ENCODE results near the gene SULT4A1.
"Not testable (repeated sequence)": the region's sequence is repeated elsewhere in the genome, so short reads cannot be mapped to it uniquely, and the experiment has no call there.

The SULT4A1 gene

GRCh38 chr22:43887391-43887790, 25.1 kb upstream of the SULT4A1 start:
- DNase-seq (ENCODE audit: low read depth, low spot score): no peak

GRCh38 chr22:43886231-43886630, 23.9 kb upstream of the SULT4A1 start:
- no peak for DNase-seq (ENCODE audit: low read depth, low spot score)

- DNase-seq (ENCODE audit: low read depth, low spot score): no peak
Observed at GRCh38 chr22:43885786-43886185, 23.5 kb upstream of the SULT4A1 start.

GRCh38 chr22:43885319-43885671, 23.0 kb upstream of the SULT4A1 start:
- no peak for DNase-seq (ENCODE audit: low read depth, low spot score)

- DNase-seq (ENCODE audit: low read depth, low spot score): no peak
Observed at GRCh38 chr22:43884600-43885318, 22.4 kb upstream of the SULT4A1 start.

GRCh38 chr22:43883719-43884415, 21.6 kb upstream of the SULT4A1 start:
- DNase-seq (ENCODE audit: low read depth, low spot score): no peak

- no peak for DNase-seq (ENCODE audit: low read depth, low spot score)
Observed at GRCh38 chr22:43883012-43883661, 20.8 kb upstream of the SULT4A1 start.

GRCh38 chr22:43882122-43882767, 19.9 kb upstream of the SULT4A1 start:
- no peak for DNase-seq (ENCODE audit: low read depth, low spot score)

- no peak for DNase-seq (ENCODE audit: low read depth, low spot score)
Observed at GRCh38 chr22:43881091-43882061, 19.1 kb upstream of the SULT4A1 start.

GRCh38 chr22:43880541-43880991, 18.3 kb upstream of the SULT4A1 start:
- DNase-seq (ENCODE audit: low read depth, low spot score): no peak

GRCh38 chr22:43879901-43880540, 17.7 kb upstream of the SULT4A1 start:
- no peak for DNase-seq (ENCODE audit: low read depth, low spot score)

- no peak for DNase-seq (ENCODE audit: low read depth, low spot score)
Observed at GRCh38 chr22:43878831-43879550, 16.7 kb upstream of the SULT4A1 start.

- DNase-seq (ENCODE audit: low read depth, low spot score): no peak
Observed at GRCh38 chr22:43878079-43878795, 15.9 kb upstream of the SULT4A1 start.

GRCh38 chr22:43876866-43877509, 14.7 kb upstream of the SULT4A1 start:
- no peak for DNase-seq (ENCODE audit: low read depth, low spot score)

- DNase-seq (ENCODE audit: low read depth, low spot score): no peak
Observed at GRCh38 chr22:43869799-43870198, 7.5 kb upstream of the SULT4A1 start.

GRCh38 chr22:43869001-43869400, 6.7 kb upstream of the SULT4A1 start:
- not testable (repeated sequence) for DNase-seq (ENCODE audit: low read depth, low spot score)

GRCh38 chr22:43867839-43868635, 5.7 kb upstream of the SULT4A1 start:
- no peak for DNase-seq (ENCODE audit: low read depth, low spot score)

GRCh38 chr22:43862882-43863202, 529 bp upstream of the SULT4A1 start:
- DNase-seq (ENCODE audit: low read depth, low spot score): no peak
